Suprapubic skin (tissue), 4 donors: ENCODE measurements around the gene EGFL7.

ENCODE experiments used
- CTCF ChIP-seq, 2 donors: fragments of 200-600 bp in 1 of 2; fragments of 450-650 bp in 1 of 2; sonication (generic) in 1 of 2; IDR thresholded peaks; one replicate each; pipeline ENCODE4 v1.5.1; 2016 to 2019; ENCODE audit warnings: antibody characterized with exemption in 2 of 2, mild to moderate bottlenecking in 1 of 2, moderate library complexity in 1 of 2
- EP300 ChIP-seq: sonication (generic); formaldehyde crosslinking; IDR thresholded peaks from one replicate; pipeline ENCODE4 v1.6.1; 2017; ENCODE audit warnings: antibody characterized with exemption
- POLR2A ChIP-seq, 2 donors: fragments of 450-650 bp; IDR thresholded peaks; one replicate each; pipeline ENCODE4 v1.6.1; 2017; ENCODE audit warnings: antibody characterized with exemption in 2 of 2, mild to moderate bottlenecking in 2 of 2, moderate library complexity in 2 of 2
- POLR2AphosphoS5 ChIP-seq, 3 donors: sonication (generic); formaldehyde crosslinking; IDR thresholded peaks; one replicate each; pipeline ENCODE4 v1.6.1; 2017; ENCODE audit warnings: antibody characterized with exemption in 3 of 3

- no peak for TF ChIP-seq POLR2A (IDR thresholded peaks at IDR 0.05)
- no peak for TF ChIP-seq CTCF (IDR thresholded peaks at IDR 0.05)
- no peak for TF ChIP-seq POLR2AphosphoS5 (IDR thresholded peaks at IDR 0.05)
- TF ChIP-seq EP300, result no peak
These were observed 18.9 kb upstream of the EGFL7 start for GRCh38 chr9:136643596-136644342.
